ENCODE data around the gene SELE. TPM values are rescaled to one million over a fixed set of nuclear protein-coding genes. Genes with fewer than 3 reads are reported as not detected.

SELE gene, protein sequence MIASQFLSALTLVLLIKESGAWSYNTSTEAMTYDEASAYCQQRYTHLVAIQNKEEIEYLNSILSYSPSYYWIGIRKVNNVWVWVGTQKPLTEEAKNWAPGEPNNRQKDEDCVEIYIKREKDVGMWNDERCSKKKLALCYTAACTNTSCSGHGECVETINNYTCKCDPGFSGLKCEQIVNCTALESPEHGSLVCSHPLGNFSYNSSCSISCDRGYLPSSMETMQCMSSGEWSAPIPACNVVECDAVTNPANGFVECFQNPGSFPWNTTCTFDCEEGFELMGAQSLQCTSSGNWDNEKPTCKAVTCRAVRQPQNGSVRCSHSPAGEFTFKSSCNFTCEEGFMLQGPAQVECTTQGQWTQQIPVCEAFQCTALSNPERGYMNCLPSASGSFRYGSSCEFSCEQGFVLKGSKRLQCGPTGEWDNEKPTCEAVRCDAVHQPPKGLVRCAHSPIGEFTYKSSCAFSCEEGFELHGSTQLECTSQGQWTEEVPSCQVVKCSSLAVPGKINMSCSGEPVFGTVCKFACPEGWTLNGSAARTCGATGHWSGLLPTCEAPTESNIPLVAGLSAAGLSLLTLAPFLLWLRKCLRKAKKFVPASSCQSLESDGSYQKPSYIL
- not detected in 2 replicates for total RNA-seq

DNA sequence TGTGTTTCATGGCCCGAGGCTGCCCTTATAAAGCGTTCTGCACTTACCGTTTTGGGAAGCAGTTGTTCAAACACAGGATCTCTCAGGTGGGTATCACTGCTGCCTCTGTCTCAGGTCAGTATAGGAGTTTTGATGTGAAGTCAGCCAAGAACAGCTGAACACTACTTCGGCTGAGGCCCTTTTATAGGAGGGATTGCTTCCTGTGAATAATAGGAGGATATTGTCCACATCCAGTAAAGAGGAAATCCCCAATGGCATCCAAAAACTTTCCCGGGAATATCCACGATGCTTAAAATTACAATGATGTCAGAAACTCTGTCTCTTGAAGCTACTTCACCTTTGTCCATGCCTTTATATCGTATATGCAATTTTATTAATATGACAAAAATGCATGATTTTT lies at the start of gene SELE:
SELE (minus strand) TSS at position 156 of the 400 bp plus-strand sequence. CDS start 467 bp downstream, outside the sequence.

DNA sequence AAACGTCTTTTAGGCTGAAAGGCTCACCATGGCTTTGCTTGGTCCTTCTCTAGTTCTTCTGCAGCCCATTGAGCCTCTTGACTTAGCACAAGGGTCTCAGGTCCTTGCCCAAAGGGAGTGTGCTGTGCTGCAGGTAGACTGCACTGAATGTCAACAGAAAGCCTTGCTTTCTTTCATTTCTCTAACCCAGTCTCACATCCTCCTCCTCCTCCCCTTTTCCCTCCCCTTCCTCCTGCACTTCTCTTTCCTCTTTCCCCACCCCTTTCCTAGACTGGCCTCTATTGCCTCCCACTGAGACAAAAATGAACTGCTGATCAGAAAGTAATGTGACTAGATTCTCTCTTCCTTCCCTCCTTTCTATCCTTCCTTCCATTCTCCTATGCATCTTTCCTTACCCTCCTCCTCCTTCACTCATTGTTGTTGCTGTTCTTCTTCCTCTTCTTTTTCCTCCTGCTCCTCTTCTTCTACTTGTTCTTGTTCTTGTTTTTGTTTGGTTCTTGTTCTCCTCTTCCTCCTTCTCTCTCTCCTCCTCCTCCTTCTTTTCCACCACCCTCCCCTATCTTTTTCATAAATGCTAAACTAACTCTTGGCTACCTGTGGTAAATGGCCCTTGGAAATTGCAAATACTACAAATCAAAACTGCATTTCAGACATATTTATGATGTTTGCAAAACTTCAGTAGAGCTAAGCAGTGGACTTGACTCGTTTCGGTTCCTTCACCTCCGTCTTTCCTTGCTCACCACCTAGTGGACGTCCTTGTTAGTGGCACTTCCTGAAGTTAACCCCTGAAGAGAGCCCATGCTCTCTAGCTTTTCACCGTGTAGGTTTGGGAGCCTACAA lies 22.2 kb downstream of the SELE start, which contains the start of gene SELL:
SELL (minus strand) TSS at position 152 of the 840 bp plus-strand sequence; CDS start at position 30, 122 bp downstream.

Other genes starting within 250 kb of the SELE start
- 13.1 and 13.7 TPM in 2 replicates for gene SLC19A2, start 248.1 kb downstream of the SELE start, total RNA-seq
- gene F5, start 147.6 kb downstream of the SELE start, total RNA-seq, result not detected in 2 replicates
- 0.54 TPM in 1 of 2 replicates, not detected in the other for gene SELP, start 104.0 kb downstream of the SELE start, total RNA-seq
- gene SELL, start 22.5 kb downstream of the SELE start, total RNA-seq, result under 0.01 and 0.81 TPM in 2 replicates
- gene METTL18, start 60.8 kb upstream of the SELE start, total RNA-seq, result 5.3 and 6.9 TPM in 2 replicates
- 3.1 and 5.2 TPM in 2 replicates for gene SCYL3, start 159.8 kb upstream of the SELE start, total RNA-seq